ENCODE results near the gene SPATA17. TPM values are rescaled to one million over a fixed set of nuclear protein-coding genes. Genes with fewer than 3 reads are reported as not detected.

Gene SPATA17
- total and polyA plus RNA-seq, 2 donors (not counting 3 experiments of a cell fraction or from before 2014, with no cell fraction given), result not detected

GRCh38 chr1:217585577-217585976 is 45.6 kb upstream of the SPATA17 start:
- dilution Hi-C loops (cut with MboI; ENCODE audit: extremely low pct_ligation_motif_present, low sequenced_read_pairs), result no loop called here
- no peak for FAIRE-seq

More at GRCh38 chr1:217585577-217585976, 45.6 kb upstream of the SPATA17 start:
- Histone ChIP-seq H2AFZ (ENCODE audit: low read depth, low read length) (no peak overlapping the region), H3K4me1 (ENCODE audit: control insufficient read depth, extremely low read depth, insufficient read depth, low read length) (no peaks in the 10 kb centered on the region), H3K9ac (replicated peaks; ENCODE audit: extremely low read depth, insufficient read depth, low read length) (no peak overlapping the region), H3K9me3 (replicated peaks; ENCODE audit: control insufficient read depth, insufficient read depth, low read length) (no peaks in the 10 kb centered on the region), H3K4me3 (replicated peaks in 1 of 3; ENCODE audit: insufficient read depth in 1 of 3, low read depth in 1 of 3, low read length in 3 of 3) (no peak overlapping the region), H3K79me2 (ENCODE audit: control insufficient read depth, insufficient read depth, low read length) (no peaks in the 10 kb centered on the region), H3K9me1 (replicated peaks; ENCODE audit: control insufficient read depth, extremely low read depth, insufficient read depth, low read length) (no peaks in the 10 kb centered on the region), H3K4me2 (ENCODE audit: insufficient read depth, low read length) (no peak overlapping the region), H3K27me3 (ENCODE audit: control insufficient read depth in 2 of 2, insufficient read depth in 2 of 2, low read length in 2 of 2) (no peaks in the 10 kb centered on the region), H3K36me3 (ENCODE audit: control insufficient read depth in 2 of 2, extremely low read depth in 1 of 2, insufficient read depth in 2 of 2, low read length in 2 of 2) (no peaks in the 10 kb centered on the region), H4K20me1 (replicated peaks; ENCODE audit: control insufficient read depth, extremely low read depth, insufficient read depth, low read length) (no peaks in the 10 kb centered on the region), H3K27ac (ENCODE audit: insufficient read depth, low read depth, low read length) (no peak overlapping the region)
- DNase-seq (ENCODE audit: low read depth, low spot score), result no peak
- no TSS peak for BruUV-seq (replicated peaks)
- intact Hi-C loops (cut with micrococcal nuclease), result no loop called here
- ChIA-PET CTCF (no interaction called here), POLR2A (no interaction called here)
- TF ChIP-seq MAX (IDR thresholded peaks at IDR 0.05; ENCODE audit: insufficient read depth, insufficient read length) (no peak), CTCF (IDR thresholded peaks at IDR 0.05; ENCODE audit: extremely low read depth in 1 of 2, insufficient read depth in 1 of 2, low read depth in 1 of 2, low read length in 2 of 2) (no peak), JUN (IDR thresholded peaks at IDR 0.05; ENCODE audit: borderline replicate concordance, insufficient read depth, insufficient read length, low read depth) (no peak), EZH2 (IDR thresholded peaks at IDR 0.05; ENCODE audit: borderline replicate concordance, low read depth, low read length, severe bottlenecking) (no peak), FOS (IDR thresholded peaks at IDR 0.05; ENCODE audit: borderline replicate concordance, insufficient read depth, low read length) (no peak), POLR2AphosphoS5 (IDR thresholded peaks at IDR 0.05; ENCODE audit: insufficient read depth, low read depth, low read length) (no peak), GATA2 (IDR thresholded peaks at IDR 0.05; ENCODE audit: insufficient read depth, insufficient read length, low read depth, low read length) (no peak)
